Stimulated activated CD8-positive, alpha-beta memory T cell treated with anti-CD3 and anti-CD28 coated beads, Interleukin-15, amount 100 ng/mL, for 24 hours (primary cell): ENCODE data around the gene MEN1.

Experiments
- DNase-seq: peaks from one replicate; pipeline ENCODE4 v3.0.0-alpha.2; 2020; ENCODE audit warnings: low read depth

Gene MEN1

DNA sequence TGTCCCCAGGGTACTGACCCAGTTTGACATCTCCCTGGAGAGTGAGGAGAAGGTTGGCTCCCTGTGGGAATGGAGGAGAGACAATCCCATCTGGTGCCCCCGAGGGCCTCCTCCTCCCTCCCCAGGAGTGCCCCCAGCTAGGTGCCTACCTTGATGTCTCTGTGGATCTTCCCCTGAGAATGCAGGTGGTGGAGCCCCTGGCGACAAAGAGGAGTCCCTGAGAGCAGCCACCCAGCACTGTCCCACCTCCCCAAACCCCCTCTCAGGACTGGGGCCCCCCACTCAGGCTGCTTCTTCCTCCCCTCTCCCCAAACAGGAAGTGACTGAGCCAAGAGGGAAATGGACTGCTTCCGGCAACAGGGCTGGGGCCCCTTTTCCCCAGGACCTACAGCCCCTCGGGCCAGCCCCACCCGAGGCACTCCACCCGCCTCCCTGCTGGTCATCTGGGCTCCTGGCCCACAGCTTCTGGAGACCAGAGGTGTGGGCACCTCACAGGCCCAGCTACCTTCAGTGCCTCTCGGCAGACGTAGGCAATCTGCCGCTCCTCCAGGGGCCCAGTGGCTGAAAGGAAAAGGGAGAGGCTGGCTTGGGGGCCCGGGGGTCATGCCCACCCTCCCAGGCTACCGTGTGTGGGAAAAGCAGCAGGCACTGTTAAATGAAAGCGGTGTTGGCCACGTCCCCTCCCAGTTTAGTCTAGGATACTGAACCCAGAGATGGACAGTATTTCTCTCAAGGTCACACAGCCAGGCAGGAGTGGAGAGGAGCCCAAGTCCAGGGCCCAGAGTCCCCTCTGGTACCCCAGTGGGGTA is 8.6 kb downstream of the MEN1 start:
- DNase-seq: no peak

GRCh38 chr11:64801158-64801464 is 9.2 kb downstream of the MEN1 start:
- no peak for DNase-seq

DNA sequence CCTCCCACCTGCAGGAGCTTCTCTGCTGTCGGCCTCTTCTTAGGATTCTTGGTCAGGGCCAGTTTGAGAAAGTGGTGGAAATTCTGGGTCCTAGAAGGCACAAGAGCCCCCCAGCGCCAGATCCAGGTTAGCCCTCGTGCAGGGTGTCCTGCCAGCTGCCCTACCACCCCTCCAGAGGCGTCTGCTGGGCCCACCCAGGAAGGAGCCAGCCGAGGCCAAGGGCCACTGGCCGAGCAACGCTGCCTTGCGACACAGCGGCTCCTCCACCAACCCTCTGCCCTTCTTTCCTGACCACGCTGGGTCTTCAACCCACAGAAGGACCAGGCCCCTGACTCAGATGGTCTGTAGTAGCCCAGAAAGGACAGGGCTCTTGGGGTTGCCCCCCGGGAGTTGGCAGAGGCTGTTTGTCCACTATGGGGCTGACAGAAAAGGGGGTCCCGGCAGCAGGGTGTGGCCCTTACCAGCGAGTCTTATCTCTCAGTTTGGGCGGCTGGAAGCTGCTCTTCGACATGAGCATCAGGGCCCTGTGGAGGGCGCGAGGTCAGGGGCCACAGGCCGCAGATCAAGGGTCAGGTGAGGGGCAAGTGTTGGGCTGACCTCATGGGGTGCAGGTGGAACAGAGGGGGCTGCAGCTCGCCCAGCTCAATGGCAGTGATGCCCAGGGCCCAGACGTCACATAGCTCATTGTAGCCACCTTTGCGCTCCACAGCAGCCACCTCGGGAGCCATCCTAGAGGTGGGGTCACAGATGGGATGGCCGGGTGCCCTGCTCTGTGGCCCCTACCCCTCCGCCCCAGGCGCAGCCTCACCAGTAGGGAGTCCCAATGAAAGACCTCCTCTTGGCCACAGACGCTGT is 9.8 kb downstream of the MEN1 start:
- DNase-seq: no peak

GRCh38 chr11:64799623-64800302 is 10.6 kb downstream of the MEN1 start:
- no peak for DNase-seq

DNA sequence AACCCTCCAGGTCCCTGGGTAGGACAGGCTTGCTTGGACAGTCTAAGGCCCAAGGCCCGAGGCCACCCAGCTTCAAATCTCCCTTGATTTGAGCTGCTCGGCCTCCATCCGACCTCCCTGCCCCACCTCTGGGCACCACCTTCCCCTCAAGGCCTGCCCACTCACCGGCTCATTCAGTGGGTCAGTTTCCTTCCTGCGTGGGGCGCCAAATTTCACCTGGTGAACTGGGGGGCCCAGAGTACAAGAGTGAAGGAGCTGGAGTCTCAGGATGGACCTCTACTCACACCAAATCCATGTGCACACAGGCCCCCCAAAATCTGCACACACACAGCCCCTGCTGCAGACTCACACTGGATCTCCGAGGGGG is 11.1 kb downstream of the MEN1 start:
- no peak for DNase-seq

GRCh38 chr11:64796757-64797541 is 13.4 kb downstream of the MEN1 start:
- DNase-seq: no peak

- DNase-seq: no peak
Measured at GRCh38 chr11:64796047-64796756, 14.1 kb downstream of the MEN1 start.

GRCh38 chr11:64794526-64794925 is 15.8 kb downstream of the MEN1 start:
- no peak for DNase-seq

DNA sequence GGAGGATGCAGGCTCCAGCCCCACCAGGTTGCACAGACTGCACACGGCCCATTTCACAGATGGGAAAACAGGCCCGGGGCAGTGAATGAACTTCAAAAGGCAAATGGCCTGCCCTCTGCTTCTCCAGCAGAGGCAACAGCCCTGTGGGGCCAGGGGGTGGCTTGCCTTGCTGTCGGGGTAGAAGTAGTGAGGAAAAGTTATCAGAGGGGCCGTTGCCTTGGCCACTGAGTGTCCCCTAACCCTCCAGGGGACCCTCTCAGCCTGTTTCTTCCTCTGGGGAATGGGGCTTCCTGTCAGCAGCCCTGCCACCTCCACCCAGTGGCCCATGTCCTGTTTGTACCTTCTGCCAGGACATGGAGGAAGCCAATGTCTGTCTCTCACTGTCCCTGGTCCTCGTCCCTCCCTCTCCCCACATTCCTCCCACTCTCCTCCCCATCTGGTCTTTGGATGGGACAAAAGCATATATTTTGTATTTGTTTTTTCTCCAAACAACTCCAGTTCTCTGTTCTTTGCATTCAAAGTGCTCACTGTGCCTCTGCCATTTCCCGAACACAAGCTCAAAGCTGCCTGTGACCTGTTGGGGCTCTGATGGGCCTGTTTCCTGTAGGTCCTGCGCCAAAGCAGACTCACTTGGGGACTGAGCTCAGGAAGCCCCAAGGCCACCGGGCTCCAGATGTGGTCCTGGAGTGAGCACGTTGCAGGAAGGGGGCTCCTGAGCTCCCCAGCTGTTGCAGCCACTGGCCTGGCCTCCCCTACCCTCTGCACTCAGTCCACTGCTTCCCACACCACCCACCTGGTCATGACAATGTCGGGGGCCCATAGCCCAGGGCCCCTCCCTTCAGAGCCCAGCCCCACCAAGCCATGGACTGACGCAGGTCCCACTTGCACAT is 16.8 kb downstream of the MEN1 start:
- DNase-seq: no peak

DNA sequence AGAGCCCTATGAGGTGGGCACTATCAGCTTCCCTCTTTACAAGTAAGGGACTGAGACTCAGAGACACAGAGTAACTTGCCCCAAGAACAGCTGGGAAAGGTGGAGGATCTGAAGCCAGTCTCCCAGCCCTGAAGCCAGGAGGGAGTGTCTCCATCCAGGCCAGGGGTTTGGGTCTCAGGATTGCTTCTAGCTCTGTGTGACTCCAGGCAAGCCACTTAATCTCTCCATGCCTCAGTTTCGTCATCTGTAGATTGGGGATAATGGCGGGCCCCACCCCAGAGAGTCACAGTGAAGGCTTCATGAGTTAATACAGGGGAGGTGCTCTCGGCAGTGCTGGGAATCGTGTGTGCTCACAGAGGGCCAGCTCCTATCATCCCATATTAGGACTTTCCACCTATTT is 17.9 kb downstream of the MEN1 start:
- no peak for DNase-seq

DNA sequence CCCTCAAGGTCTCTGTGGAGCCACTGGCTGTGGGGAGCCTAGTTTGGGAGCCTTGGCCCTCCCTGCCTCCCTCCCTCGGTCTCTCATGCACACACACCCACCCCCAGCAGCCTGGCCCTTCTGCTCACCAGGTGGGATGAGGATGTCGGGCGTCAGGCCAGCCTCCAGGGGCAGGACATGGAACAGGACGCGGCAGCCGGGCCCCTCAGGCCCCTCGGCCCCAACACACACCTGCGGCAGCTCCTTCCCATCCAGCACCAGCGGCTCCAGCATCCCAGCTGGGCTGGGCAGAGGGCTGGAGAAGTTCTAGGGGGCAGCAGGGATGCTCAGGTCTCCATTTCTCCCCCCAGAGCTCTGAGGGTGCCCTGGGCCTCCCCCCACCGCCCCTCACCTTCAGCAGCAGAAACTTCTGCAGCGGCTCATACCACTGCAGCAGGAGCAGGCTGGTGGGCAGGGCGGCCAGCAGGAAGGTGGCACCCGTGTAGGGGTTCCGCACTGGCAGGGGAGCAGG is 18.5 kb downstream of the MEN1 start:
- no peak for DNase-seq

DNA sequence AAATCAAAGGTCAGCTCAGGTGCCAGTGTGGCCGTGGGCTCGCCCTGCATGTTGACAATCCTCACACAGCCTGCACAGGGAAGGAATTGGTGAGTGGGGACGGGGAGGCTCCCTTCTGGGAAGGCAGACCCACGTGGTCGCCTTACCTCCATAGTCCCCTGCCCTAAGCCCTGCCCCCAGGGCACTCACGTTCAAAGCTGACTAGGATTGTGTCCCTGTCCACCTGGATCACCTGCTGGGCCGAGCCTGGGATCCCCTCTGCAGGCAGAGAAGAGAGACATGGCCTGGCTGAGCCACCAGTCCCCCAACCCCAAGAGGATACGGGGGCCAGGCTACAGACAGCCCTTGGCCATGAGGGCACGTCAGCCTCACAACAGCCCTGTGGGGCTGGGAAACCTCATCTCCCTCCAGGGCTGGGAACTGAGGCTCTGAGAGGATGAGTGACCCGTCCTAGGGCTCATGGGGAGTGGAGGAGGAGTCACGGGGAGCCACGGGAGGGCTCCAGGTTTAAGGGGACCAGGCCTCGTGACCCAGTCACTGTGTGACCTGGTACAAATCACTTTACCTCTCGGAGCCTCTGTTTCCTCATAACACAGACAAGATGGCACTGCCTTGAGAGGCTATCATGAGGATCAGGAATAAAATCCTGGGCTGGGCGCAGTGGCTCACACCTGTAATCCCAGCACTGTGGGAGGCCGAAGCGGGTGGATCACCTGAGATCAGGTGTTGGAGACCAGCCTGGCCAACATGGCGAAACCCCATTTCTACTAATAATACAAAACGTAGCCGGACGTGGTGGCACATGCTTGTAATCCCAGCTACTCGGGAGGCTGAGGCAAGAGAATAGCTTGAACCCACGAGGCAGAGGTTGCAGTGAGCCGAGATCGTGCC is 19.9 kb downstream of the MEN1 start:
- DNase-seq: no peak

DNA sequence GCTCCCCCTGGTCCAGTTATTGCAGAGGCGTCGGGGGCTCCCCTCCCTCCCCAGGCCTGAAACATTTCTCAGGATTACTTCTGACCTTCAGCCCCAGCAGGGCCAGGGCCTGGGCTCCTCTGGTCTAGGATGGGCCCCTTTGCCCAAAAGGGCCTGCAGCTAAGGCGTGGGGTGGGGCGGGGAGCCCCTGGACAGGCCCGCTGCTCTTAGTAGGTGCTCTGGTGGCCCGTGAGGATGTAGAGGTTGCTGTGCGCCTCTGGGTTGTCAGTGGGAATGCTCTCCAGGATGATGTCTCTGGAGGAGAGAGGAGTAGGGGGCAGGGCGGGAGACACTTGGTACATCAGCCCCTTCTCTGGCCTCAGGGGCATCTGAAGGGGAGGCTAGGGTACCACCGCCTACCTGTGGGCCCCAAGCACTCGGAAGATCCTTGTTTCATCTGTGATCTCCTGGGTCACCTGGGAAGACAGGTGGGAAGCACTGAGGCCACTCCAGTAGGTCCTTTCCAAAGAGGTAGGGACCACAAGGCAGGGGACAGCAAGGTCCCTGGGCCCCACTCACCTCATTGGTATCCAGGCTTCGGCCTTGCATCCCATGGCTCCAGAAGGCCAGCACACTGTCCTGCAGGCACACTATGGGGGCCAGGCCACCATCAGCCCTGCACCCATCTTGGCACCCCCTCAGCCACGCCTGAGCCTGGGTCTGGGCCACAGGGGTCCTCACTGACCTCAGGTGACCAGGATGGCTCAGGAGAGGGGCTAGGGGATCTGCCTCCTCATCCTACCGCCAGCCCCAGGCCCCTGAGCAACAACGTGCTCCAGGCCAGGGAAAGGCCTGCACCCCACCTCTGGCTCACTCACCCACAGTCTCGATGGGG is 20.8 kb downstream of the MEN1 start:
- DNase-seq: no peak

- DNase-seq: no peak
Measured at GRCh38 chr11:64788321-64789215, 21.8 kb downstream of the MEN1 start.

GRCh38 chr11:64787526-64788320 is 22.6 kb downstream of the MEN1 start:
- no peak for DNase-seq

GRCh38 chr11:64786308-64786707 is 24.0 kb downstream of the MEN1 start:
- no peak for DNase-seq
